GM12878 (cell line): Measurements from ENCODE around the gene NKX1-1.

Experiments
- CHD1 ChIP-seq: IDR thresholded peaks from 2 replicates; pipeline ENCODE4 v1.6.1; 2012; ENCODE audit warnings: low read depth, low read length, improper control_type of control experiment
- CTCF ChIP-seq, 3 experiments: IDR thresholded peaks in 2 of 3; conservative IDR thresholded peaks in 1 of 3; 2 replicates each; pipeline ENCODE4 v1.5.1; 2011; ENCODE audit warnings: low read depth in 3 of 3, low read length in 3 of 3, mild to moderate bottlenecking in 3 of 3, control low read depth in 2 of 3, moderate library complexity in 2 of 3, inconsistent platforms in 1 of 3, mixed read lengths in 1 of 3; ENCODE audit not compliant: control insufficient read depth in 2 of 3, insufficient read depth in 1 of 3; ENCODE audit errors: extremely low read depth in 1 of 3
- JUNB ChIP-seq: IDR thresholded peaks from 2 replicates; pipeline ENCODE4 v1.6.1; 2016; ENCODE audit warnings: antibody characterized with exemption, mild to moderate bottlenecking
- MAX ChIP-seq: IDR thresholded peaks from 2 replicates; pipeline ENCODE4 v1.6.1; 2012; ENCODE audit warnings: low read depth, low read length, improper control_type of control experiment
- MEF2A ChIP-seq: IDR thresholded peaks from 2 replicates; pipeline ENCODE4 v1.6.1; 2011; ENCODE audit warnings: low read depth, mild to moderate bottlenecking, low read length, moderate library complexity; ENCODE audit not compliant: insufficient read depth
- MLLT1 ChIP-seq: fragments of 450-650 bp; IDR thresholded peaks from 2 replicates; pipeline ENCODE4 v1.6.1; 2016; ENCODE audit warnings: mild to moderate bottlenecking
- MTA3 ChIP-seq: IDR thresholded peaks from 2 replicates; pipeline ENCODE4 v1.6.1; 2012; ENCODE audit warnings: low read length, inconsistent platforms, borderline replicate concordance
- POLR2AphosphoS5 ChIP-seq: IDR thresholded peaks from 2 replicates; pipeline ENCODE4 v1.6.1; 2011; ENCODE audit warnings: mild to moderate bottlenecking, low read length, inconsistent platforms
- RBBP5 ChIP-seq: fragments of 200-600 bp; sonication (generic); conservative IDR thresholded peaks from 2 replicates; pipeline ENCODE4 v1.6.1; 2016
- STAT3 ChIP-seq: IDR thresholded peaks from 2 replicates; pipeline ENCODE4 v1.6.1; 2011; ENCODE audit warnings: low read depth, low read length, improper control_type of control experiment

- TF ChIP-seq CTCF (IDR thresholded peaks at IDR 0.05 in 2 of 3, conservative IDR thresholded peaks at IDR 0.05 in 1 of 3; ENCODE audit: control insufficient read depth in 2 of 3, extremely low read depth in 1 of 3, insufficient read depth in 1 of 3, low read depth in 3 of 3, low read length in 3 of 3) (no peak), MTA3 (no peak), POLR2AphosphoS5 (no peak), MAX (no peak), JUNB (no peak), STAT3 (no peak), MLLT1 (no peak), CHD1 (no peak), RBBP5 (no peak), MEF2A (no peak)
Measured at GRCh38 chr4:1398681-1399507, 7.3 kb downstream of the NKX1-1 start.
